BLaER1 (cell line): Measurements from ENCODE around the gene GSKIP.

Source experiments
- H3K27ac ChIP-seq: shearing (Covaris generic); formaldehyde crosslinking; 2 replicates; pipeline ENCODE4 v1.8.1; 2022
- H3K27me3 ChIP-seq: shearing (Covaris generic); formaldehyde crosslinking; 2 replicates; pipeline ENCODE4 v1.8.1; 2022
- H3K36me3 ChIP-seq: shearing (Covaris generic); formaldehyde crosslinking; 2 replicates; pipeline ENCODE4 v1.8.1; 2022
- H3K4me1 ChIP-seq: shearing (Covaris generic); formaldehyde crosslinking; 2 replicates; pipeline ENCODE4 v1.8.1; 2022
- H3K4me2 ChIP-seq: shearing (Covaris generic); formaldehyde crosslinking; 2 replicates; pipeline ENCODE4 v1.8.1; 2022
- H3K4me3 ChIP-seq: shearing (Covaris generic); formaldehyde crosslinking; 2 replicates; pipeline ENCODE4 v1.8.1; 2022
- H3K9ac ChIP-seq: shearing (Covaris generic); formaldehyde crosslinking; 2 replicates; pipeline ENCODE4 v1.8.1; 2022
- H3K9me3 ChIP-seq: shearing (Covaris generic); formaldehyde crosslinking; 2 replicates; pipeline ENCODE4 v1.8.1; 2022
- H4K20me1 ChIP-seq: shearing (Covaris generic); formaldehyde crosslinking; 2 replicates; pipeline ENCODE4 v1.8.1; 2022
- Cebpa-rat ChIP-seq: shearing (Covaris generic); IDR thresholded peaks from 2 replicates; pipeline ENCODE4 v1.8.1; 2022

Gene GSKIP

GRCh38 chr14:96351986-96352385 lies 11.3 kb upstream of the GSKIP start:
- no peak overlapping the region for H3K27ac ChIP-seq
- no peak overlapping the region for H3K9ac ChIP-seq
- TF ChIP-seq Cebpa-rat: no peak
- no peaks in the 10 kb centered on the region for H3K4me1 ChIP-seq
- no peak overlapping the region for H3K4me3 ChIP-seq
- H3K36me3 ChIP-seq: peaks cover 14% of the 10 kb centered on the region; the same call in 1 of the 2 replicates
- H3K27me3 ChIP-seq: no peaks in the 10 kb centered on the region
- no peak overlapping the region for H3K4me2 ChIP-seq
- peaks cover 71% of the 10 kb centered on the region for H4K20me1 ChIP-seq
- H3K9me3 ChIP-seq: 0 out of 2 replicates have a peak, but pooled peaks cover 3% of the 10 kb centered on the region

DNA sequence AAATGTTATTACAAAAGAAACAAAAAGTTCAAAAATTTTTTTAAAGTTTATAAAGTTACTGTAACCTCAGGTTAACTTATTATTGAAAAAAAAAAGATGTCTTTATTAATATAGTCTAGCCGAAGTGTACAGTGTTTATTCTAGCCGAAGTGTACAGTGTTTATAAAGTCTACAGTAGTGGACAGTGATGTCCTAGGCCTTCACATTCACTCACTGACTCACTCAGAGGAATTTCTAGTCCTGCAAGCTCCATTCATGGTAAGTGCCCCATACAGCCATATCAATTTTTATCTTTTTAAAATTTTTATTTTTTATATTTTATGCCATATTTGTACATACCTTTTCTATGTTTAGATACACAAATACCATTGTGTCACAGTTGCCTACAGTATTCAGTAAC lies 10.6 kb upstream of the GSKIP start:
- H3K4me2 ChIP-seq: no peak overlapping the region
- H3K9ac ChIP-seq: no peak overlapping the region
- H3K27ac ChIP-seq: no peak overlapping the region
- peaks cover 14% of the 10 kb centered on the region; the same call in 1 of the 2 replicates for H3K36me3 ChIP-seq
- TF ChIP-seq Cebpa-rat: no peak
- H3K27me3 ChIP-seq: no peaks in the 10 kb centered on the region
- 0 out of 2 replicates have a peak, but pooled peaks cover 3% of the 10 kb centered on the region for H3K9me3 ChIP-seq
- H3K4me3 ChIP-seq: no peak overlapping the region
- no peaks in the 10 kb centered on the region for H3K4me1 ChIP-seq
- peaks cover 67% of the 10 kb centered on the region for H4K20me1 ChIP-seq

GRCh38 chr14:96354246-96354645 lies 9.1 kb upstream of the GSKIP start:
- H3K4me2 ChIP-seq: no peak overlapping the region
- no peaks in the 10 kb centered on the region for H3K4me1 ChIP-seq
- peaks cover 17% of the 10 kb centered on the region; the same call in 1 of the 2 replicates for H3K36me3 ChIP-seq
- no peak overlapping the region for H3K9ac ChIP-seq
- 0 out of 2 replicates have a peak, but pooled peaks cover 3% of the 10 kb centered on the region for H3K9me3 ChIP-seq
- H3K27me3 ChIP-seq: no peaks in the 10 kb centered on the region
- H3K4me3 ChIP-seq: no peak overlapping the region
- no peak for TF ChIP-seq Cebpa-rat
- H4K20me1 ChIP-seq: peaks cover 71% of the 10 kb centered on the region
- H3K27ac ChIP-seq: no peak overlapping the region

GRCh38 chr14:96357216-96357615 lies 6.1 kb upstream of the GSKIP start:
- Histone ChIP-seq H3K9me3 (0 out of 2 replicates have a peak, but pooled peaks cover 3% of the 10 kb centered on the region), H3K9ac (no peak overlapping the region), H3K4me3 (no peak overlapping the region), H3K4me2 (no peak overlapping the region), H3K4me1 (peaks cover 18% of the 10 kb centered on the region), H3K27me3 (no peaks in the 10 kb centered on the region), H3K27ac (no peak overlapping the region), H3K36me3 (peaks cover 17% of the 10 kb centered on the region; the same call in 1 of the 2 replicates), H4K20me1 (peaks cover 74% of the 10 kb centered on the region)
- no peak for TF ChIP-seq Cebpa-rat

- Histone ChIP-seq H3K4me2 (no peak overlapping the region), H3K4me3 (no peak overlapping the region), H4K20me1 (peaks cover 70% of the 10 kb centered on the region), H3K27me3 (no peaks in the 10 kb centered on the region), H3K4me1 (peaks cover 29% of the 10 kb centered on the region), H3K36me3 (peaks cover 7% of the 10 kb centered on the region; the same call in 1 of the 2 replicates), H3K9me3 (no peaks in the 10 kb centered on the region), H3K9ac (no peak overlapping the region), H3K27ac (no peak overlapping the region)
- TF ChIP-seq Cebpa-rat: no peak
Measured at GRCh38 chr14:96359959-96360358, 3.4 kb upstream of the GSKIP start.

DNA sequence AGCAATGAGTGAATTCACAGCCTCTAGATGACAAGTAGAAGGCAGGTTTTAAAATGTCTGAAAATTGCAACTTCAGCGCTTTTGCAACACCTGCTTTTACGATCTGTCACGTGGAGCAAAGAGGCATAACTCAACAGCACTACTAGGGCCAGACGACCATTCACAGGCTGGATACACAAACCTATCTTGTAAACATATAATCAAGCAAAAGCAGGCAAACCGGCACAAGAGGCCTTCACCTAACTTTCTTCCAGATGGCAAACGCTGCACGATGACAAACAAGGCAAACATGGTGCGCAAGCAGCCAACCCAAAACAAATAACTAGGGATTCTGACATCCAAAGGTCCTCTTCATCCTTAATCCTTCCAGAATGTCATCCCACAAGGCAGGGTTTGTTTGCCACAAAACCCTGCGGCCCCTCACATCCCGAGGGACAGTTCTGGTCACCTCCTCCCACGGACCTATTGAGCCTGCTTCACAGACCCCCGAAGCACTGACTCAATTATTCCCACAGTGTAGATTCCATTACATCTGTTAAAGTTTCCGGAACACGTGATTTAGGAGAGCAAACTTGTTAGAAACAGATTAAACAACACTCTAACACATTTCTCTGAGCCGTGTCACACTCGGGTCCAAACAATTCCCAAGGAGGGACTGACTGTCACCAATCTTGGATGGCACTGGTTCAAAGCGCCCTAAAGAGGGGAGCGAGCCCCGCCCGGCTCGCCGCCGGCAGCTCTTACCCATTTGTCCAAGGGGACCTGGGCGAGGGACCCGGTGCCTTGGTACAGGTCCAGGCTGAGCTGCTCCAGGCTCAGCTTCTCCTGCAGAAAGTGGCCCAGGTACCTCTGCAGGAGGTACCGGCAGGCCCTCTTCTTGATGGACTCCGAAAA lies 1.0 kb upstream of the GSKIP start:
- Histone ChIP-seq H3K4me1 (peaks cover 31% of the 10 kb centered on the region), H4K20me1 (peaks cover 78% of the 10 kb centered on the region), H3K4me3 (peak overlapping the region; percentile 75), H3K36me3 (0 out of 2 replicates have a peak, but pooled peaks cover 3% of the 10 kb centered on the region), H3K27ac (peak overlapping the region; percentile 80), H3K9ac (peak overlapping the region; percentile 83), H3K4me2 (peak overlapping the region; percentile 88), H3K9me3 (no peaks in the 10 kb centered on the region), H3K27me3 (no peaks in the 10 kb centered on the region)
- no peak for TF ChIP-seq Cebpa-rat

GRCh38 chr14:96363751-96364336 lies 518 bp downstream of the GSKIP start:
- no peak for TF ChIP-seq Cebpa-rat
- peak overlapping the region; percentile 81 for H3K9ac ChIP-seq
- peak overlapping the region; percentile 75 for H3K4me3 ChIP-seq
- H3K4me2 ChIP-seq: peak overlapping the region; percentile 92
- H4K20me1 ChIP-seq: peaks cover 81% of the 10 kb centered on the region
- H3K27ac ChIP-seq: peak overlapping the region; percentile 81
- peaks cover 4% of the 10 kb centered on the region; the same call in 1 of the 2 replicates for H3K9me3 ChIP-seq
- H3K4me1 ChIP-seq: peaks cover 31% of the 10 kb centered on the region
- no peaks in the 10 kb centered on the region for H3K27me3 ChIP-seq
- H3K36me3 ChIP-seq: peaks cover 8% of the 10 kb centered on the region

DNA sequence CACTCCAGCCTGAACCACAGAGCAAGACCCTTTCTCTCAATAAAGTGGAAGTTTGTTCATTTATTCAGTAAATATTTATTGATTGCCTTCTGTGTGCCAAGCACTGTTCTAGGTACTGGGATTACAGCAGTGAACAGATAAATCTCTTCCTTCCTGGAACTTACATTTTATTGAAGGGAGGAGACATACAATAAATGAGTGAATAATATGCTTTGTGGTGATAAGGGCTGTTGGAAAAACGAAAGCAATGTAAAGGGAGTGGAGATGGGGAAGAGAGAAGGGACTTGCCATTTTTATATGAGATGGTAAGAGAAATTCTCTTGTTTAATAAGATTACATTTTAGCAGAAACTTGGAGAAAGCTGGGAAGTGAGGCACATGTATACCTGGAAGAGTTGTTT lies 1.6 kb downstream of the GSKIP start:
- Histone ChIP-seq H3K9me3 (peaks cover 15% of the 10 kb centered on the region; the same call in 1 of the 2 replicates), H3K4me2 (peak overlapping the region; percentile 92), H3K36me3 (peaks cover 19% of the 10 kb centered on the region), H3K4me1 (peaks cover 31% of the 10 kb centered on the region), H3K27ac (no peak overlapping the region), H3K9ac (peak overlapping the region; percentile 81; the same call in 1 of the 2 replicates), H3K4me3 (0 out of 2 replicates have a peak overlapping the region, but pooled peaks have one; percentile 75), H4K20me1 (peaks cover 81% of the 10 kb centered on the region), H3K27me3 (no peaks in the 10 kb centered on the region)
- TF ChIP-seq Cebpa-rat: no peak

DNA sequence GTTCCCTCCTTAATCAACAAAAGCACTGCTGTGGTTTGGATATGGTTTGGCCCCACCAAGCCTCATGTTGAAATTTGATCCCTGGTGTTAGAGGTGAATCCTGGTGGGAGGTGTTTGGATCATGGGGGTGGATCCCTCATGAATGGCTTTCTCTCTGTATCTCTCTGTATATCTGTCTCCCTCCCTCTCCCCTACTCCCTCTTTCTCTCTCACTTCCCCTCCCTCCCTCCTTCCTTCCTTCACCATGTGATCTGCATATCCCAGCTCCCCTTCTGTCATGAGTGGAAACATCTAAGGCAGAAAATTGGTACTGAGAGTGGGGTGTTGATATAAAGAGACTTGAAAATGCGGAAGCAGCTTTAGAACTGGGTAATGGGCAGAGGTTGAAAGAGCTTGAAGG lies 5.2 kb downstream of the GSKIP start:
- Histone ChIP-seq H3K9ac (no peak overlapping the region), H4K20me1 (peaks cover 76% of the 10 kb centered on the region), H3K4me2 (no peak overlapping the region), H3K27ac (no peak overlapping the region), H3K36me3 (peaks cover 19% of the 10 kb centered on the region), H3K4me3 (no peak overlapping the region), H3K4me1 (peaks cover 12% of the 10 kb centered on the region), H3K27me3 (no peaks in the 10 kb centered on the region), H3K9me3 (peaks cover 15% of the 10 kb centered on the region; the same call in 1 of the 2 replicates)
- no peak for TF ChIP-seq Cebpa-rat

GRCh38 chr14:96370528-96370927 lies 7.2 kb downstream of the GSKIP start:
- no peaks in the 10 kb centered on the region for H3K27me3 ChIP-seq
- H3K4me1 ChIP-seq: no peaks in the 10 kb centered on the region
- H4K20me1 ChIP-seq: peaks cover 61% of the 10 kb centered on the region
- H3K9ac ChIP-seq: no peak overlapping the region
- no peak overlapping the region for H3K27ac ChIP-seq
- H3K9me3 ChIP-seq: peaks cover 15% of the 10 kb centered on the region; the same call in 1 of the 2 replicates
- H3K4me2 ChIP-seq: no peak overlapping the region
- H3K36me3 ChIP-seq: peaks cover 19% of the 10 kb centered on the region
- TF ChIP-seq Cebpa-rat: no peak
- H3K4me3 ChIP-seq: no peak overlapping the region
